GM15510 (cell line): Measurements from ENCODE around the gene CZIB.
A peak's percentile ranks its signal among the peaks of the same experiment; 100 is the strongest.

ENCODE experiments used
- POLR2A ChIP-seq: IDR thresholded peaks from 3 replicates; pipeline ENCODE4 v1.6.1; 2011; ENCODE audit warnings: borderline replicate concordance; ENCODE audit not compliant: insufficient read length; ENCODE audit errors: extremely low read depth

CZIB gene

DNA sequence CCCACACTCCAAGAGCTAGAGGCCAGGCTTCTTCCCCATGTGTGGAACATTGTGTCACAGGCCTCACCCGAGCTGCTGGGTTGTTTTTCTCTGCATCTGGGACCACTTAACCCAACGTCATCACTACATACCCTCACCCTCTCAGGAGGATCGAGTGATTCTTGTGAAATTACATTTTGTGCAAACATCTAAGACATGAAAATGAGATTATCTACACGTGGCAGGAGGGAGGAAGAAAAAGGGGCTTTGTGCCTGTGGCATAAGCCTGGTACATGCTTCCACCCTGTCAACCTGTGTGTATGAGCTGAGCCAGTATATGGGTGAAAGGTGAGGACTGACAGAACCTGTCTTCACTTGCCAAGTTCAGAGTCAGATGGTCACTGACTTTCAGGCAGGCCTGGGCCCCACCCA lies 22.2 kb downstream of the CZIB start:
- TF ChIP-seq POLR2A, result no peak

DNA sequence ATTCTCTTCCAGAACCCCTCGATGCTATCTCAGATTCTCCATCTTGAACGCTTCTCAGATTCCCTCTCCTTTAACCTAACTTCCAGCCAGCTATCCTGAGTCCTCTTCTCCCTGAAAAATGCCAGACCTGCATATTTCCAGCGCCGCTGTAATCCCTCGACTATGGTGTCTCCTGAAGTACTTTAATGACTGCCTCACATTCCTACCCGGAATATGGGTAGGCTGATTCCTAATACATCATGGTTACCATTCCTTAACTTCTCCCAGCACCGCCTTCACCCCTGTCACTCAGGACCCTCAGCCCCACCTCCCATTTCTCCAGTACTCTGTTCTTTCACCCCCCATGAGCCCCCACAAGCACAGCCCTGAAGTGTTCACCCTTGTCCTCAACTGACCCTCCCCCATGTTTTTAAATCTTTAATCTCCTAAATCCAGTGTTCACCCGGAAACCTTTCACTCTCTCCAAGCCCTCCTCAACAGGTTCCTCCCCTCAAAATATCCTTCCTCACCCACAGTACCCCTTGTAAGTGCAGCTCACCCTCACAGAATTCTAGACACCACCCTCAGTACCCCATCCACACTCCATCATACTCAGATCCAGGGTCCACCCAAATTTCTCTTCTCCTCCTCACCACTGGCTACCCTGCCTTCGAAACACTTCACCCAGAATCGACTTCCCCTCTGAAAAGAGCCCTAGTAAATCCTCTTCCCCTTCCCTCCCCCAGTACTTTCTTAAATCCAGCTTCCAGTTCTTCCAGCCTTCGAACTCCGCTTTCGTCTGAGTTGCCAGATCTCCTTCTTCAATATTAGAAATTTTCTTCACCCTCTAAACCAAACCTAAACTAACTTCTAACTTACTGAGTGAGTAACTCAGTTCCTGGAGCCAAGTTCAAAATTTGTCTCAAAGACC lies 22.9 kb downstream of the CZIB start:
- TF ChIP-seq POLR2A, result no peak

DNA sequence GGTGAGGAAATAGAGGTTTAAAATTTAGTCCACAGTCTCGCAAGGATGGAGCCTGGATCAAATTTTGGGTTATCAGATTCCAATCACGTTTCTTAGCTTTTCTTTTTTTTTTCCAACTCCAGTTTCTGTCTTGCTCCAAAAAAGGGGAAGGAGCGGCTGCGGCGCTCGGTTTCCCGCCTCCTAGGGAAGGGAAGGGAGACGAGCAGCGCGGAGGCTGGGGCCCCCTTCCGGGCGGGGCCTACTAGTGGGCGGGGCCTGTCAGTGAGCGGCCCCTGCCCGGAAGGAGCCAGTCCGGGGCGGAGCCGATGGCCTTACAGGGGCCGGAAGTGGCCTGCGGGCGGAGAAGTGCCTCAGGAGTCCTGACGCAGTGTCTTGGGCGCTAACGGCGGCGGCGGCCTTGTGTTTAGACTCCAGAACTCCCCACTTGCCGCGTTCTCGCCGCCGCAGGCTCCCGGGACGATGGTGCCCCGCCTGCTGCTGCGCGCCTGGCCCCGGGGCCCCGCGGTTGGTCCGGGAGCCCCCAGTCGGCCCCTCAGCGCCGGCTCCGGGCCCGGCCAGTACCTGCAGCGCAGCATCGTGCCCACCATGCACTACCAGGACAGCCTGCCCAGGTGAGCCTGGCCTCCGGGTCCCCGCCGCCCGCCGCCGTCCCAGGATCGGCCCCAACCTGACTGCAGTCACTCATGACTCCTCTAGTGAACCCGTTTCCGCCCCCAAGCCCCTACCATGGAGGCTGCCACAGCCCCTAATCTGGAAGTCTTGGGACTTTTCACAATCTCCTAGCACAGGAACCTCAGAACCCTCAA lies 23.7 kb downstream of the CZIB start, which contains the start of gene CPT2:
TSS of gene CPT2 (plus strand) at position 340 of the 806 bp plus-strand sequence. CDS start at position 460, 120 bp downstream.
- TF ChIP-seq POLR2A, result peak; percentile 98

DNA sequence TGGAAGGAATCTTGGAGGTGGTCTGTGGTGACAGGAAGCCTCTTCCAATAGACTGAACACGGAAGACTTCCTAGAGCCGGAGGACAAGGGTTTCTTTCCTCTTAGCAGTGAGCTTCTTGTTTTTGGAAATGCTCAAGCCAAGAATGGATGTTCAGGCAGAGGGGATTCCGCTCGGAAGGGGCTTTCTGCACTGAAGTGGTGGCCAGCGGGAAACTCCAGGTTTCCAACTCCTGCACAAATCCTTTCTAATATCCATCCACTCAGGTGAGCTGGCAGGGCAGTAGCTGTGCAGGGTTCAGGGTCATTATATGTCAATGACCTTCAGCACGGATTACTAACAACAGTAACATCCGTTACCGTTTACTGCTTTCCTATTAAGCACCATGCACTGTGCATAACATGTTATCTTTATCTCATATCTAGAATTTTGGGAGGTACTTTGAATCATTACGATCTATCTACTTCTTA lies 24.4 kb downstream of the CZIB start:
- TF ChIP-seq POLR2A, result no peak

DNA sequence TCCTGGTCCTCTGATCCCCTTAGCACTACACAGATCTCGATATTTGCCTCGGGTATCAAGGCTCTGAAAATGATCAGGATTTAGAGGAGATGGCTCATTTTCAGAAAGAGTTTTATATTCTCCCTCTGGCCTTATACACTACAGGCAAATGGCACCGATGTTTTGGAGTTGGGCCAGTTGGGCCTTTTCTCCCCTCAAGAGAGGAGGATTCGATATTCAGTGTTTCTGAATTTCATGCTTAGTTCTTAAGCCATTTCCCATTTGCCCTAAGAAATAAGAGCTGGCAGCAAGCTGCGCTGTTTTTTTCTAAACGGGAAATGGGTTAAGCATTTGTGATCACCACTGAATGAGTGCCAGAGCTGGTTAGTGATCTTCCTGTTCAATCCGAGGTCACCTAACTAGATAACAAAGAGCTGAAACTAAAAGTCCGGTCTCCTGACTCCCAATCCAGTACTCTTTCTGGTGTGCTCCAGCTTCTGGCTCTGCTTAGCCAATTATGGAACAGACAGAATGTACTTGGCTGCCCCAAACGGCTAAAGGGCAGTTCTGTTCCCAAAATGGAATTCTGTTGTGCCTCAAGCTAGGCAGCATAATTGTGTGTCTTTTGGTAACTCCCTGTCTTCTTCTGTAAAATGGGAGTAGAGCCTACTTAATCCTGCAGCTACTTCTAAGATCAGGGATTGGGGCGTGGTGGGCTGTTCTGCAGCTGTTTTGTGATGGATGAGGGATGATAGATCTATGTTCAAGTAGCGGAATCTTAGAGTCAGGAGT lies 25.0 kb downstream of the CZIB start:
- no peak for TF ChIP-seq POLR2A

- no peak for TF ChIP-seq POLR2A
Measured at GRCh38 chr1:53190210-53190611, 30.2 kb downstream of the CZIB start.

DNA sequence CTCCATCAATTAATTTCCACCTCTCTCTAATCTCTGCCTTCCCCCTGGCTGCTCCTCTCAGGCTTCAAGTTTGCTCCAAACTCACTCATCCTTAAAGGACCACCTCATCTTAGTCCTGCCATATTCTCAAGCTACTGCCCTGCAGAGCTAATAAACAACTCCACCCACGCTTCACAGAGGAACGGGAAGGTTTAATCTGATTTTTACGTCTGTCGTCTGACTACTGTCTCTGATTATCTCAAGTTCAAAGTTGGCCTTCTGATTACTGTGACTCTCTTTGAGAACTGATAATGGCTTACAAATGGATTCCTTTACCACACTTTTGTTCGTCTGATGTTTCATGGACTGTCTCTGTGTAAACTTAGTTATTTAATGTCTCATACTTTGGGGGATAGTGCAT lies 31.4 kb downstream of the CZIB start:
- no peak for TF ChIP-seq POLR2A

DNA sequence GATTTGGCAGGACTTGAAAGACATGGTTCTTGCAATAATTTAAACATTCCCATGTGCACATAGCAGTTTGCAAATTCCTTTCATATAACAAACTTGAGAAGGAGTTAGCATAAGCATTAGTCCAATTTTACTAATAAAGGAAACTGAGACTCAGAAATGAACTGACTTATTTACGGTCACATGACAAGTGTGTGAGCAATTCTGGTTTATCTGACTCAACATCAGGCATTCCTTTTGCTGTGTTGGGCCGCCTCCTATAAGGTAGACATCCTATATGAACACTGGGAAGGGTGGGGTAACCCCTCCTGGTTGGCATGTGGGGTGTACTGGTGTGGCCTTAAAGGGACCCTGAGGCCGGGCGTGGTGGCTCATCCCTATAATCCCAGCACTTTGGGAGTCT lies 32.3 kb downstream of the CZIB start:
- no peak for TF ChIP-seq POLR2A

DNA sequence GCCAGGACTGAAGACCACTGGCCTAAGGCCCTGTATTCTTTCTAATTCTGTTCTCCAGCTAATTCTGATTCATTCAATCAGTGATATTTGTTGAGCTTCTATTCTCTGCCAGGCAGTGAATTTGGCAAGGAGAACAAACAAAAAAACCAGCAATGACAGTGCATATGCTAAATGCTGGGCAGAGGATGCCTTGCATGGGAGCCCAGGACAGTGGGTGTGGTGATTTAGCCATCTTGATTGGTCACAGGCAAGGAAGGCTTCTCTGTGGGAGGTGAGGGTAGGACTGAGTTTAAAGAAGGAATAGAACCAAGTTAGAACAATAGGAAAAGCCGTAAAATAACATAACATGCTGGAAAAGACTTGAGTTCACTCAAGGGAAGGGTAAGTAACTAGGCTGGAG lies 33.0 kb downstream of the CZIB start:
- no peak for TF ChIP-seq POLR2A

GRCh38 chr1:53186533-53186932 lies 33.9 kb downstream of the CZIB start:
- TF ChIP-seq POLR2A, result no peak

DNA sequence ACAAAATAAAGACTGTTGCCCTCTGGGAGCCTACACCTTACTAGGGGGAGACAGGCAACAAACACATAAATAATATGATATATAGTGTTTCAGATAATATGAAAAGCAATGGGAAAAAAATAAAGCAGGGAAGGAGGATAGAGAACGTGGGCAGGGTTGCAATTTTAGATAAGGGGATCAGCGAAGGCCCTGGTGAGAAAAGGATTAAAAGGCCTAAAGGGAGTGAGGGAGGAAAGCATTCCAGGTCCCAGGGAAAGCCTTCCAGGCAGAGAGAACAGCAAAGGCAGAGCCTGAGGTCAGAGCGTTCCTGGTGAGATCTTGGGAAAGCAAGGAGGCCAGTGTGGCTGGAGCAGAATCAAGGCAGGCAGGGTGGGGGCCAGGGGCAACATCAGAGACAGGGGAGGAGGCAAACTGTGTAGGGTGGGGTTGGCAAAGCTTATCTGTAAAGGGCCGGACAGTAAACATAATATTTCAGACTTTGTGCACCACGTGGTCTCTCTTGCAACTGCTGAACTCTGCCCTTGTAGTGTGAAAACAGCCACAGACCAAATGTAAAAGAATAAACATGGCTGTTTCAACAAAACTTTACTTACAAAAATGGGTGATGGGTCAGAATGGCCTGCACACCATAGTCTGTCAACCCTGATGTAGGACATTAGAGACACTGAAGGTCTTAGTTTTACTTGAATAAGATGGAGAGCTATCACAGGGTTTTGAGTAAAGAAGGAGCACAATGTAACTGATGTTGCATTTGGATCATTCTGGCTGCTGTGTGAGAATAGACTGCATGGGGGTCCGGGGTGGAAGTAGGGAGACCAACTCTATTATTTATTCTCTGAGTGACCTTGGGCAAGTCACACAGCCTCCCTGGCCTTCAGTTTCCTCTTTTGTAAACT lies 37.1 kb downstream of the CZIB start:
- no peak for TF ChIP-seq POLR2A

- TF ChIP-seq POLR2A, result no peak
Measured at GRCh38 chr1:53182716-53183094, 37.7 kb downstream of the CZIB start.

DNA sequence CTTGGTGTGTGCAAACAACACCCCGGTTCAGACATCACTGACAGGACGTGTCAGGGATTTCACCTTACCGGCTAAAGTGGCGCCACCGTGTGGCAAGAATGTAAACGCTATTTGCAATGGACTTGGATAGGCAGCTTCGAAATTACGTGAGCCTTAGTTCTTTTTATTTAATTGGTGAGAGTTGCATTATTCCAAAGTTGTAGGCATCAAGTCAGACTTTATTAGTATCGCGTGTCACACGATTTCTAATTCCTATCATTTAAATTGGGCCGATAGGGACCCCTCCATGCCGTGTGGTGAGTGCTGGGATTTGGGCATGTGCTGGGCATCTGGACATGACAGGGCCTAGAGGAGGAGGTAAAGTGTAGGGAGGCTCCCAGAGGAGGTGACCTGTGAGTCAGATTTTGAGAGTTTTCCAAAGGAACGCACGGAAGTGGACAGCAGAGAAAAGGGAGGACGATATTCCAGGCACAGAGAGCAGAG lies 38.3 kb downstream of the CZIB start:
- no peak for TF ChIP-seq POLR2A

- TF ChIP-seq POLR2A, result no peak
Measured at GRCh38 chr1:53180951-53181350, 39.5 kb downstream of the CZIB start.
